GM18526 (cell line): ENCODE measurements around the gene EPB41L1.

Source experiments
- POLR2A ChIP-seq: IDR thresholded peaks from 3 replicates; pipeline ENCODE4 v1.6.1; 2011; ENCODE audit not compliant: insufficient read length; ENCODE audit errors: extremely low read depth

Gene EPB41L1

GRCh38 chr20:36149012-36149411 is 5.5 kb upstream of the EPB41L1 start:
- TF ChIP-seq POLR2A, result no peak

- TF ChIP-seq POLR2A, result no peak
Observed at GRCh38 chr20:36149469-36149868, 5.1 kb upstream of the EPB41L1 start.

GRCh38 chr20:36150489-36150846 is 4.1 kb upstream of the EPB41L1 start:
- TF ChIP-seq POLR2A, result no peak

- TF ChIP-seq POLR2A, result no peak
Observed at GRCh38 chr20:36150847-36151539, 3.5 kb upstream of the EPB41L1 start.

- TF ChIP-seq POLR2A, result no peak
Observed at GRCh38 chr20:36152261-36152660, 2.3 kb upstream of the EPB41L1 start.

GRCh38 chr20:36153204-36153603 is 1.3 kb upstream of the EPB41L1 start:
- no peak for TF ChIP-seq POLR2A

- no peak for TF ChIP-seq POLR2A
Observed at GRCh38 chr20:36153736-36154699, 522 bp upstream of the EPB41L1 start.

- no peak for TF ChIP-seq POLR2A
Observed at GRCh38 chr20:36155629-36155971, 1.1 kb downstream of the EPB41L1 start.

- no peak for TF ChIP-seq POLR2A
Observed at GRCh38 chr20:36155991-36156390, 1.5 kb downstream of the EPB41L1 start.

- no peak for TF ChIP-seq POLR2A
Observed at GRCh38 chr20:36157610-36158009, 3.1 kb downstream of the EPB41L1 start.

- TF ChIP-seq POLR2A, result no peak
Observed at GRCh38 chr20:36158160-36158741, 3.7 kb downstream of the EPB41L1 start.

- TF ChIP-seq POLR2A, result no peak
Observed at GRCh38 chr20:36159833-36160232, 5.3 kb downstream of the EPB41L1 start.

GRCh38 chr20:36162272-36162966 is 7.9 kb downstream of the EPB41L1 start:
- TF ChIP-seq POLR2A, result no peak

GRCh38 chr20:36167902-36168503 is 13.5 kb downstream of the EPB41L1 start:
- TF ChIP-seq POLR2A, result no peak
